ENCODE data around the gene SERINC4. TPM values are rescaled to one million over a fixed set of nuclear protein-coding genes. Genes with fewer than 3 reads are reported as not detected.

The SERINC4 gene
- total and polyA plus RNA-seq, 9 of the 15 experiments (the other 6 are each of a cell fraction or from before 2014, with no cell fraction given) = 0.14 to 0.86 (median 0.18) TPM; not detected in 2

DNA sequence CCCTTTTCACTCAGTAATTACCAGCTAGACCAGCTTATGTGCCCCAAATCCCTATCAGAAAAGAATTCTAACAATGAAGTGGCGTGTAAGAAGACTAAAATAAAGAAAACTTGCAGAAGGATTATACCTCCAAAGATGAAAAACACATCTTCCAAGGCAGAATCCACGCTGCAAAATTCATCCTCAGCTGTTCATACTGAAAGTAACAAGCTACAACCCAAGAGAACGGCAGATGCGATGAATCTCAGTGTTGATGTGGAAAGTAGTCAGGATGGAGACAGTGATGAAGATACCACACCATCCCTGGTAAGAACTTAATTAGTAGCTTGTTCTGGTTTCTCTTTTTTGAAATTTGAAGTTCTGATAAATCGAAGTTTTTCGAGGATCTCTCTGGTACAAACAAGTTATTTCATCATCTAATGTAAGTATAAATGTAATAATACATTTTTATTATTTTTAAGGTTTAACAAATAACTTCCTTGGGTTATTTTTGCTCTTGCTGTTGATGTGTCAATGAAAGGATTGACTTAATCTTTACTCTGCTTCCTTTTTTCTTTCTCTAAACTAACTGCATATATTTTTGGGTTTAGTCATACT lies 28.1 kb upstream of the SERINC4 start:
- no TSS peak for BruUV-seq (replicated peaks)
- peak; percentile 54 for FAIRE-seq
- ChIA-PET CTCF (ENCODE audit: low intra/inter-chr PET ratio) (no interaction called here), POLR2A (interaction anchor here (1.1 to 2.6 kb wide), 7 partner anchors 9 to 74 kb away, joined by 3 to 12 read pairs (median 5); partner anchors contain the start of genes HYPK and SERINC4)
- peaks cover 17 to 22% of the 10 kb centered on the region in 2 experiments; a peak in 4 of 5 replicates for H3K4me1 ChIP-seq (replicated peaks in 1 of 2; ENCODE audit: control insufficient read depth in 2 of 2, insufficient read depth in 2 of 2, low read length in 2 of 2)
- H3K27me3 ChIP-seq (ENCODE audit: control insufficient read depth in 2 of 2, insufficient read depth in 2 of 2, low read length in 2 of 2) = no peaks in the 10 kb centered on the region
- peak in 1 of 4 experiments; percentile 29 for DNase-seq (ENCODE audit: extremely low read depth in 1 of 4, low spot score in 3 of 4)
- H3K9me1 ChIP-seq (ENCODE audit: control insufficient read depth, insufficient read depth, low read length) = no peaks in the 10 kb centered on the region
- no peak overlapping the region for H2AFZ ChIP-seq (ENCODE audit: low read depth, low read length)
- peak overlapping the region; percentile 88; the same call in 2 of the 3 replicates for H3K27ac ChIP-seq (ENCODE audit: extremely low read depth, low read depth, low read length)
- 6% methylated on average over 6 of the region's 6 CpGs for WGBS (ENCODE audit: insufficient coverage, low coverage, missing lambda C conversion rate)
- peak overlapping the region; percentile 86 for H3K4me2 ChIP-seq (ENCODE audit: insufficient read depth, low read length)
- in situ Hi-C loops (cut with MboI) (no loop called here), intact Hi-C loops (cut with micrococcal nuclease) (no loop called here)
- H3K9ac ChIP-seq (ENCODE audit: insufficient read depth in 1 of 2, low read depth in 2 of 2, low read length in 2 of 2) = peak overlapping the region in 1 of 2 experiments; percentile 84; a peak in 2 of 4 replicates
- ATAC-seq = no peak
- H3K4me3 ChIP-seq = peak overlapping the region; percentile 64
- H3K79me2 ChIP-seq (ENCODE audit: control insufficient read depth, insufficient read depth, low read length) = peaks cover 81% of the 10 kb centered on the region
- H4K20me1 ChIP-seq (replicated peaks; ENCODE audit: control insufficient read depth, insufficient read depth, low read length) = no peaks in the 10 kb centered on the region
- H3K9me3 ChIP-seq (replicated peaks; ENCODE audit: control insufficient read depth, insufficient read depth, low read depth, low read length) = no peaks in the 10 kb centered on the region
- peaks cover 30% of the 10 kb centered on the region; the same call in 1 of the 3 replicates for H3K36me3 ChIP-seq (ENCODE audit: control insufficient read depth, insufficient read depth, low read length)
- TF ChIP-seq PPARD (CRISPR knock-in tag; IDR thresholded peaks at IDR 0.05) (no peak), CBFB (CRISPR knock-in tag; IDR thresholded peaks at IDR 0.05) (no peak), SIN3A (IDR thresholded peaks at IDR 0.05; ENCODE audit: borderline replicate concordance in 2 of 2, control insufficient read depth in 1 of 2, low read depth in 2 of 2, low read length in 2 of 2) (0 out of 4 replicates have a peak, but pooled peaks of 1 of the 2 experiments have one; percentile 29), RCOR1 (IDR thresholded peaks at IDR 0.05; ENCODE audit: borderline replicate concordance in 1 of 2, low read depth in 2 of 2, low read length in 2 of 2) (peak; percentile 17 to 57; a peak in 2 of 4 replicates), MLLT1 (IDR thresholded peaks at IDR 0.05) (no peak), KDM1A (IDR thresholded peaks at IDR 0.05) (peak in 1 of 2 experiments; percentile 51; a peak in 1 of 4 replicates), RAD51 (IDR thresholded peaks at IDR 0.05; ENCODE audit: borderline replicate concordance, low read depth) (no peak), HES1 (IDR thresholded peaks at IDR 0.05; ENCODE audit: low read depth) (no peak), CEBPG (CRISPR knock-in tag; IDR thresholded peaks at IDR 0.05) (no peak), CEBPG (tag; conservative IDR thresholded peaks at IDR 0.05 in 1 of 2, IDR thresholded peaks at IDR 0.05 in 1 of 2) (peak; percentile 50 to 64), CCNT2 (IDR thresholded peaks at IDR 0.05; ENCODE audit: borderline replicate concordance, extremely low read depth, insufficient read length, low read depth, low read length) (no peak), GATAD2B (IDR thresholded peaks at IDR 0.05; ENCODE audit: borderline replicate concordance) (no peak), ZSCAN32 (CRISPR knock-in tag; IDR thresholded peaks at IDR 0.05) (no peak), RBFOX2 (IDR thresholded peaks at IDR 0.05; ENCODE audit: low read depth, low read length) (no peak)
- TF ChIP-seq, protein P1, sequence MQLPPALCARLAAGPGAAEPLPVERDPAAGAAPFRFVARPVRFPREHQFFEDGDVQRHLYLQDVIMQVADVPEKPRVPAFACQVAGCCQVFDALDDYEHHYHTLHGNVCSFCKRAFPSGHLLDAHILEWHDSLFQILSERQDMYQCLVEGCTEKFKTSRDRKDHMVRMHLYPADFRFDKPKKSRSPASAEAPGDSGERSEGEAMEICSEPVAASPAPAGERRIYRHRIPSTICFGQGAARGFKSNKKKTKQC (CRISPR knock-in tag; IDR thresholded peaks at IDR 0.05) = no peak
- TF ChIP-seq, protein P2, sequence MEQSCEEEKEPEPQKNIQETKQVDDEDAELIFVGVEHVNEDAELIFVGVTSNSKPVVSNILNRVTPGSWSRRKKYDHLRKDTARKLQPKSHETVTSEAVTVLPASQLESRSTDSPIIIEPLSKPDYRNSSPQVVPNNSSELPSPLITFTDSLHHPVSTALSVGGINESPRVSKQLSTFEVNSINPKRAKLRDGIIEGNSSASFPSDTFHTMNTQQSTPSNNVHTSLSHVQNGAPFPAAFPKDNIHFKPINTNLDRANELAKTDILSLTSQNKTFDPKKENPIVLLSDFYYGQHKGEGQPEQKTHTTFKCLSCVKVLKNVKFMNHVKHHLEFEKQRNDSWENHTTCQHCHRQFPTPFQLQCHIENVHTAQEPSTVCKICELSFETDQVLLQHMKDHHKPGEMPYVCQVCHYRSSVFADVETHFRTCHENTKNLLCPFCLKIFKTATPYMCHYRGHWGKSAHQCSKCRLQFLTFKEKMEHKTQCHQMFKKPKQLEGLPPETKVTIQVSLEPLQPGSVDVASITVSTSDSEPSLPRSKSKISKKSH (CRISPR knock-in tag; IDR thresholded peaks at IDR 0.05) = no peak
